Subcutaneous abdominal adipose tissue (tissue), 5 donors: ENCODE results near the gene POU6F1.

Experiments used
- H3K27ac ChIP-seq: one replicate; pipeline ENCODE4 v1.7.0; 2013; ENCODE audit warnings: low read depth, mild to moderate bottlenecking, inconsistent platforms, low read length, moderate library complexity
- H3K27me3 ChIP-seq, 5 donors: one replicate each; pipeline ENCODE4 v1.7.0; 2013; ENCODE audit warnings: low read length in 5 of 5, inconsistent platforms in 1 of 5; ENCODE audit not compliant: control insufficient read depth in 5 of 5, insufficient read depth in 4 of 5
- H3K36me3 ChIP-seq, 5 donors: one replicate each; pipeline ENCODE4 v1.7.0; 2013; ENCODE audit warnings: low read length in 5 of 5; ENCODE audit not compliant: control insufficient read depth in 5 of 5, insufficient read depth in 5 of 5
- H3K4me1 ChIP-seq, 5 donors: one replicate each; pipeline ENCODE4 v1.7.0; 2013; ENCODE audit warnings: low read length in 5 of 5, mild to moderate bottlenecking in 3 of 5, moderate library complexity in 1 of 5; ENCODE audit not compliant: control insufficient read depth in 5 of 5, insufficient read depth in 5 of 5
- H3K4me3 ChIP-seq, 5 donors: one replicate each; pipeline ENCODE4 v1.7.0; 2013; ENCODE audit warnings: low read length in 5 of 5, low read depth in 1 of 5
- H3K9ac ChIP-seq, 5 donors: one replicate each; pipeline ENCODE4 v1.7.0; 2013; ENCODE audit warnings: low read length in 5 of 5, mild to moderate bottlenecking in 4 of 5, moderate library complexity in 3 of 5
- H3K9me3 ChIP-seq, 5 donors: one replicate each; pipeline ENCODE4 v1.7.0; 2013; ENCODE audit warnings: low read length in 5 of 5; ENCODE audit not compliant: control insufficient read depth in 5 of 5
- donor health status: healthy.
- donor health status: healthy.
- donor health status: healthy.
- donor health status: healthy.
- donor health status: healthy.

POU6F1 gene

DNA sequence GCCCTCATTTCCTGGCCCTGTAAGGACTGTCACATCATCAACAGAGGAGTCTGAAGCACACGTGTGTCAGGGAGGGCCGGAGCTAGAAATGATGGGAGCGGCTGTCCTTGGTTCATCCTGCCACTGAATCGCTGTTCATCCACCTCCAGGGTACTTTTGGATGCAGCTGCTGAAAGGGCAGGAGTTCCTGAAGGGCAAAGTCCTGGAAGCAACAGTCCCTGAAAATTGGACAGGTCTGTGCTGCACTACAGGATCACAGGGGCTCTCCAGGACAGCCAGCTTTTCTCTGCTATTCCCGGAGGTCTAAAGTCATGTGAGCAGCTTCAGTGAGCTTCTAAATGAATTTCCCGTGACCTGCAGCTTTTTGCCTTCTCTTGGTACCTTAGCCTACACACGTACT is 17.7 kb downstream of the POU6F1 start:
- Histone ChIP-seq H3K9me3 (no peaks in the 10 kb centered on the region), H3K9ac (no peak overlapping the region), H3K27ac (no peak overlapping the region), H3K4me1 (peaks cover 2 to 34% (median 17%) of the 10 kb centered on the region in 5 donors), H3K36me3 (peaks cover 0 to 44% (median 20%) of the 10 kb centered on the region in 5 donors), H3K27me3 (no peaks in the 10 kb centered on the region), H3K4me3 (no peak overlapping the region)

DNA sequence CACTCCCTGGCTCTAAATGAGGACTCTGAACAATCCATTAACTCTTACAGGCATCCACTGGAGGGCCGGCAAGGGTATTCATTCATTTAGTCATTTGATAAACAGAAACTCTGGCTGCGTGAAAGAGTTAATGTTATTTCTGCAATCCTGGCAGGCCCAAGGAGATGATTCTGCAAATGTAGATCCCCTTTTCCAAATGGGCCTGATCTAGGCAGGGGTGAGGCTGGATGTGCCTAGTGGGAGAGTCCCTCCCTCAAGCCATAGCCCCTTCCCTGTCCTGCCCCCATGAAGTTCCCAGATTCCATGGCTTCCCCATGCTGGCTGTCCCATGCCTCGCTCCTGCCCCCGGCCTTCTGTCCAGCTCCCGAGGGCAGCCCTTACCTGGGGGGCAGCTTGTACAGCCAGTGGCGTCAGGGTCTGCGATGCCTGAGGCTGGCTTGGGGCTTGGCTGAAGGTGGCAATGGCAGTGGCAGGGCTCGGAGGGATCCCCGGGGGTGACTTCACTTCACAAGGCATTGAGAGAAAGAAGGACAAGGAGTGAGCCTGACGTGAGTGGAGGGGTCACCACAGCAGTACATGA is 18.4 kb downstream of the POU6F1 start:
- no peak overlapping the region for H3K4me3 ChIP-seq

DNA sequence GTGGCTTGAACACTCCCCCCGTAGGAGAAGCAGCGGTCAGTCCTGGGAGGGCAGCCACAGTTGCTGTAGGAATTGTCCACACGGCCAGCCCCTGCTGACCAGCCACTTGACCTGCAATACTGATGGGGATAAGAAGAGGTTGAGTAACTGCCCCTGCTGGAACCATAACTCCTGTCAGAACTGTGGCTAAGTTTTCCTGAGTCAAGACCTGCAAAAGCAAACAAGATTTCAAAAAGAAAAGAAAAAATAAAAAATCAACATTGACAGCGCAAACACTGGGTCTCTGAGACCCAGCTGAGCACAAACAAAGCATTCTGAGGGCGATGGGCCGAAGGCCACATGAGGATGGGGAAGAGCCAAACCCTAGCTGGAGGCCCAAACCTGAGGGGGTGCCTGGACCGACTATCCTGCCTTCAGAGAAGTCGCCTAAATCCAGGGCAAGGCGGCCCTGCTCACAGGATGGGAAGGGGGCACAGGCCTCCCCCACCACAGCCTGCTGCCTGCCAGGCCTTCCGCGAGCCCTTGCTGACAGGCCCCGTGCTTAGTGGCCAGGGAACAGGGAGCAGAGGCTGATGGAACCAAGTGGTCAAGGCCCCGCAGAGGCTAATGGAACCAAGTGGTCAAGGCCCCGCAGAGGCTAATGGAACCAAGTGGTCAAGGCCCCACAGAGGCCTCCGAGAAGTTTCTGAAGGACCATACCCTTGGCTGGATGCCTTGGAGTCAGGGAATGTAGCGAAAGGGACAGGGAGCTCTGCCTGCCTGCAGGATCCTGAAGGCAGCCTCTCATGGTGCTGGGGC is 19.1 kb downstream of the POU6F1 start:
- H3K27ac ChIP-seq: no peak overlapping the region
- no peak overlapping the region for H3K4me3 ChIP-seq
- H3K27me3 ChIP-seq: no peaks in the 10 kb centered on the region
- no peaks in the 10 kb centered on the region for H3K9me3 ChIP-seq
- peaks cover 2 to 24% (median 8%) of the 10 kb centered on the region in 5 donors for H3K4me1 ChIP-seq
- H3K36me3 ChIP-seq: peaks cover 0 to 41% (median 18%) of the 10 kb centered on the region in 5 donors
- H3K9ac ChIP-seq: no peak overlapping the region

More for the DNA sequence above, 18.4 kb downstream of the POU6F1 start:
- no peaks in the 10 kb centered on the region for H3K9me3 ChIP-seq
- peaks cover 2 to 31% (median 14%) of the 10 kb centered on the region in 5 donors for H3K4me1 ChIP-seq
- H3K9ac ChIP-seq: no peak overlapping the region
- no peaks in the 10 kb centered on the region for H3K27me3 ChIP-seq
- peaks cover 0 to 44% (median 20%) of the 10 kb centered on the region in 5 donors for H3K36me3 ChIP-seq
- no peak overlapping the region for H3K27ac ChIP-seq

DNA sequence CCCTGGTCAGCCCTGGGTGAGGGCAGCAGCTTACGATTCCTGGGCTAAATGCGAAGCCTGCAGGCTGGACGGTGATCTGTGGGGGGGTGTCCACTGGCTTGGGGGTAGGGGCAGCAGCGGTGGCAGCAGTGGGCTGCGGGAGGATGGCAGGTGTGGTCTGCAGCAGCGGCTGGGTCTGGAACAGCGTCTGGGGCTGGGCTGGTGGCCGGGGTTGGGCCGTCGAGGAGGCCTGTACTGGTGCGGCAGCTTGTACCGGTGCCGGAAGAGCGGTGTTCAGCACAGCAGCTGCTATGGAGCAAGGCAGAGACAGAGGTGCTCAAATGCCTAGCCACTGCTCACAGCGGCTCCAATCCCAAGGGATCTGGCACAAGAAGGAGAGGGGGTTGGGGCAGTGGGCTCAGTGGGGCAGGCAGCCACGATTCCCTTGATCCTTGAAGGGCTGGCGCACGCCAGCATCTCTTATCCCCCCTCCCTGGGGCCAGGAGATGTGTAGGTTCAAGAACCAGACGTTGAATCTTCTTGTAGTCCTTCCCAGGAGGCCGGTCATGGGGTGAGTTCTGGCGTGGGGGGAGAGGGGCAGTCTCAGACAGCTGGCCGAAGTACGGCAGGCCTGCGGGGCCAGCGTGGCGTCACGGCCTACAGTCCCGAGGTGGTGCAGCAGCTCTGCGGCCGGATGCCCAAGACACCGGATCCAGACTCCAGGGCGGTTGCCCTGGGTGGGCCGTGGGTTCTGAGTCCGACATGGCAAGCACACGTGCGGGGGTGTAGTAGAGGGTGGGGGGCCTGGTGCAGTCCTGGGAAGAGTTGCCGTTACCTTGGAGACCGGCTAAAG is 19.9 kb downstream of the POU6F1 start:
- Histone ChIP-seq H3K9me3 (no peaks in the 10 kb centered on the region), H3K9ac (no peak overlapping the region), H3K27ac (no peak overlapping the region), H3K4me1 (peaks cover 2 to 23% (median 8%) of the 10 kb centered on the region in 5 donors), H3K4me3 (no peak overlapping the region), H3K27me3 (no peaks in the 10 kb centered on the region), H3K36me3 (peaks cover 0 to 34% (median 17%) of the 10 kb centered on the region in 5 donors)

DNA sequence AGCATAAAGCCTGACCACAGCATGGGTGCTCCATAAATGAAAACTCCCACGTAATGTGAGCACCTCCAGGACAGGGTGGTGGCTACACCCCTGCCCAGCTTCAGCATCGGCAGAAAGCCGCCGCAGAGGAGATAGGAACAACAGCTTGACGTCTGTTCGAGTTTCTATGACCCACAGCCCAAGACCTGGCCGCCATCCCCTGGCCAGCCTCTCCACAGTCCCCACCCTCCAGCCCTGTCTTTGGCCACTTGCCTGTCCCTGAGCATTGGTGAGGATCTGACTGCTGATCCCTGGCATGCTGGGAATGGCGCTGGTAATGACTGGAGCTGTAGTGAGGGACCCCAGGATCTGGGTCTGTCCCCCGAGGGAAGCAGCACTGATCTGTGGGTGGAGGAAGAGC is 21.3 kb downstream of the POU6F1 start:
- H3K27ac ChIP-seq: no peak overlapping the region
- H3K9me3 ChIP-seq: no peaks in the 10 kb centered on the region
- H3K4me1 ChIP-seq: peaks cover 2 to 35% (median 17%) of the 10 kb centered on the region in 5 donors
- H3K36me3 ChIP-seq: peaks cover 0 to 39% (median 20%) of the 10 kb centered on the region in 5 donors
- no peaks in the 10 kb centered on the region for H3K27me3 ChIP-seq
- no peak overlapping the region for H3K4me3 ChIP-seq
- no peak overlapping the region for H3K9ac ChIP-seq

DNA sequence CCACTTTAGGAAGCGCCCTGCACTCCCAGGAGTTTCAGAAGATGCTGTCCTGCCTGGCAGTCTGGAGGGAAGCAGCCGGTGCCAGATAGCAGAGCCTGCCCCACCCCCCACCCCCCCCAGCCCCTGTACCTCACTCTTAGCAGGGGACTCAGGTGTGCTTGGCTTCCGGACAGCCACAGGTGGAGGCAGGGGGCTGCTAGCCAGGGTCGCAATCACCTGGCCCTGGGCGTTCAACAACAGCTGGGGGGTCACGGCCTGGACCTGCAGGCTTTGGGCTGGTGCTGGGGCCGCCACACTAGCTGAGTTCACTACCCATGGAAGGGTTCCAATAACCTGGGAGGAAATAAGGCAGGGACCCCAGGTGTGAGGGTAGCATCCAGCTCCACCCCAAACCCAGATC is 22.0 kb downstream of the POU6F1 start:
- peaks cover 2 to 42% (median 20%) of the 10 kb centered on the region in 5 donors for H3K4me1 ChIP-seq
- H3K4me3 ChIP-seq: no peak overlapping the region
- H3K27ac ChIP-seq: no peak overlapping the region
- H3K36me3 ChIP-seq: peaks cover 0 to 46% (median 27%) of the 10 kb centered on the region in 5 donors
- H3K9ac ChIP-seq: no peak overlapping the region
- H3K9me3 ChIP-seq: no peaks in the 10 kb centered on the region
- H3K27me3 ChIP-seq: no peaks in the 10 kb centered on the region

DNA sequence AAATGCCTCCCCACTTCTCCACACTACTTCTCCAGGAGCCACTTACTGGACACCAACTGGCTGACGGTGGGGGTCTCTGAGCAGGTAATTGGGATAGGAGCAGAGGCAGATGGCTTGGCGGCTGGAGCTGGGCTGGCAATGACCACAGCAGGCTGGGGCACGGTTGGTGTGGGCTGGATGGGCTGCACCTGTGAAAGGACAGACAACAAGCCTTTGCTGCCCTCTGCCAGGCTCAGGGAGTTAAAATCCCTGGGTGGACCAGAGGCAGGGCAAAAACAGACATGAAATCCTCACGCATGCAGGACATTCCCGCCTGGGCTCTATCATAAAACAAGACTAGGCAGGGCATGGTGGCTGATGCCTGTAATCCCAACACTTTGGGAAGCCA is 25.6 kb downstream of the POU6F1 start:
- Histone ChIP-seq H3K36me3 (peaks cover 0 to 34% (median 25%) of the 10 kb centered on the region in 5 donors), H3K27ac (no peak overlapping the region), H3K4me1 (peaks cover 0 to 25% (median 14%) of the 10 kb centered on the region in 5 donors), H3K9me3 (no peaks in the 10 kb centered on the region), H3K27me3 (no peaks in the 10 kb centered on the region), H3K9ac (no peak overlapping the region), H3K4me3 (peak overlapping the region in 2 of 5 donors; percentile 5 to 15)

DNA sequence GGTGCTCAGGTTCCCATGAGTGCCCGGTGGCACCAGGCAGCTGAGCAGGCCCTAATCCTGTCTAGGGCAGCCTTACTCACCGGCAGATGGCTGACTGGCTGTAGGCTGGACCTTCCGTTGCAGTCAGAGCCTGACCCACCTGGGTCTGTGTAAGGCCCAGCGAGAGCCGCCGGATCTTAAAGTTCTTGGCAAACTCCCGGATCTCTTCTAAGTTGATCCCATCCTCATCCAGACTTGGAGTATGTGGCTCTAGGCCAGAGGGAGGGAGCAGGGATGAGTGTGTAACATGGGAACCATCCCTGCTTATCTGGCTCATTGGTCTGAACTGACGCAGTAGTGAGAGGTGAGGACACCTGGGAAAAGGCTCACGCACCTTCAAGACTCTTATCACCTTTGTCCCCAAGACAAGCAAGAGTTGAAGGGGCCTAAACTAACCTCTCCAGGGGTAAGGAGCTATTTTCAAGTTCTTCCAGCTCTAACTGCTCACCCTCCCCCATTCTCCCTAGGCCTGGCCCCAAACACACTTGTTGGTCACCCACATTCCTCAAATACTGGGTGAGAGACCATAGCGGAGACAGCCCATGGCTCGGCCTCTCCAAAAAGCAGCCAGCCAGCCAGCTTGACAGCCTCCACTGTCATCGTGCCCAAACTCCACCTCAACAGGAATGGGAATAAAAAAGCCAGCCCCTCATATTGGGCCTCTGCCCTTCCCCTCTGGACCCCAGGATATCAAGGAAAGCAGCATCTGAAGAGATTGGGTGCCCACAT is 26.2 kb downstream of the POU6F1 start:
- Histone ChIP-seq H3K4me1 (peaks cover 0 to 30% (median 17%) of the 10 kb centered on the region in 5 donors), H3K4me3 (peak overlapping the region in 2 of 5 donors; percentile 5 to 15), H3K36me3 (peaks cover 0 to 32% (median 25%) of the 10 kb centered on the region in 5 donors), H3K9ac (no peak overlapping the region), H3K27me3 (no peaks in the 10 kb centered on the region), H3K9me3 (no peaks in the 10 kb centered on the region), H3K27ac (no peak overlapping the region)

DNA sequence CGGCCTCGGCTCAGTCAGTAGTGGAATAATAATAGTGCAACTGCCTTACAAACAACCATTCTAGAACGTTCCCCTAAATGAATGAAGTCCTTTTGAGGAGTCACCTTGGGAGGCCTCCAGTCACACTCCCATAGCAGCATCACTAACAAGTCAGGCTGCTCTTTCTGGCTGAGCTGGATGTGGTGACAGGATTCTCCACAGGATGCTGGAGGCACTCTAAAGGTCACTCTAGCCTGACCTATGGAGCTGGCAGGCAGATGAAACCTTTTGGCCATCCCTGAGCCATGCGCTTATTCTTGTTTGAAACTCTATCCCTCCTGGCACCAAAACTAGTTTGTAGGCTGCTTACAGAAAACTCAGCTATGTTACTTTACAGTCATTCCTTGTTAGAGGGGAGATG is 27.0 kb downstream of the POU6F1 start:
- no peak overlapping the region for H3K4me3 ChIP-seq
- no peaks in the 10 kb centered on the region for H3K27me3 ChIP-seq
- peaks cover 0 to 32% (median 25%) of the 10 kb centered on the region in 5 donors for H3K36me3 ChIP-seq
- peaks cover 0 to 32% (median 19%) of the 10 kb centered on the region in 5 donors for H3K4me1 ChIP-seq
- no peak overlapping the region for H3K9ac ChIP-seq
- no peaks in the 10 kb centered on the region for H3K9me3 ChIP-seq
- no peak overlapping the region for H3K27ac ChIP-seq
